ENCODE data around the gene NTRK3. TPM values are rescaled to one million over a fixed set of nuclear protein-coding genes. Genes with fewer than 3 reads are reported as not detected.

NTRK3 gene
- total RNA-seq, 4 donors from 2014 or later: 0.94 to 3.2 (median 1.8) TPM

- Histone ChIP-seq H3K27me3 (no peaks in the 10 kb centered on the region), H3K27ac (no peak overlapping the region), H3K36me3 (no peaks in the 10 kb centered on the region), H3K9me3 (no peaks in the 10 kb centered on the region), H3K4me3 (replicated peaks in 1 of 3) (no peak overlapping the region), H3K4me1 (no peaks in the 10 kb centered on the region)
- TF ChIP-seq POLR2A (IDR thresholded peaks at IDR 0.05) (no peak), CTCF (IDR thresholded peaks at IDR 0.05) (no peak)
- 34 to 56% methylated on average over 8 of the region's 8 CpGs for WGBS, 2 donors
- DNase-seq: no peak
- intact Hi-C loops (cut with DNase I): no loop called here
These were observed 43.5 kb upstream of the NTRK3 start for GRCh38 chr15:88300089-88300488.

- H3K4me1 ChIP-seq: no peaks in the 10 kb centered on the region
- TF ChIP-seq POLR2A (IDR thresholded peaks at IDR 0.05) (no peak), CTCF (IDR thresholded peaks at IDR 0.05) (no peak)
- DNase-seq: no peak
- intact Hi-C loops (cut with DNase I): no loop called here
- H3K9me3 ChIP-seq: no peaks in the 10 kb centered on the region
- H3K27ac ChIP-seq: no peak overlapping the region
- no peaks in the 10 kb centered on the region for H3K36me3 ChIP-seq
- 31 to 35% methylated on average over 4 of the region's 4 CpGs for WGBS, 2 donors
- no peak overlapping the region for H3K4me3 ChIP-seq (replicated peaks in 1 of 3)
- H3K27me3 ChIP-seq: no peaks in the 10 kb centered on the region
These were observed 43.0 kb upstream of the NTRK3 start for GRCh38 chr15:88299497-88299896.

GRCh38 chr15:88288661-88289060, 32.1 kb upstream of the NTRK3 start:
- DNase-seq: no peak
- intact Hi-C loops (cut with DNase I): no loop called here
- Histone ChIP-seq H3K4me1 (no peaks in the 10 kb centered on the region), H3K36me3 (no peaks in the 10 kb centered on the region), H3K4me3 (replicated peaks in 1 of 3) (no peak overlapping the region), H3K27ac (no peak overlapping the region), H3K9me3 (no peaks in the 10 kb centered on the region), H3K27me3 (no peaks in the 10 kb centered on the region)
- 40 to 48% methylated on average over 4 of the region's 4 CpGs for WGBS, 2 donors
- TF ChIP-seq CTCF (IDR thresholded peaks at IDR 0.05) (no peak), POLR2A (IDR thresholded peaks at IDR 0.05) (no peak)

GRCh38 chr15:88288206-88288605, 31.7 kb upstream of the NTRK3 start:
- 91 to 92% methylated on average over 10 of the region's 10 CpGs for WGBS, 2 donors
- TF ChIP-seq POLR2A (IDR thresholded peaks at IDR 0.05) (no peak), CTCF (IDR thresholded peaks at IDR 0.05) (no peak)
- no peak overlapping the region for H3K4me3 ChIP-seq (replicated peaks in 1 of 3)
- no peaks in the 10 kb centered on the region for H3K4me1 ChIP-seq
- H3K9me3 ChIP-seq: no peaks in the 10 kb centered on the region
- intact Hi-C loops (cut with DNase I): no loop called here
- H3K36me3 ChIP-seq: no peaks in the 10 kb centered on the region
- H3K27ac ChIP-seq: no peak overlapping the region
- H3K27me3 ChIP-seq: no peaks in the 10 kb centered on the region
- DNase-seq: no peak

GRCh38 chr15:88284318-88284998, 27.9 kb upstream of the NTRK3 start:
- 13 to 15% methylated on average over 10 to 15 of the region's 15 CpGs for WGBS, 2 donors
- no peaks in the 10 kb centered on the region for H3K27me3 ChIP-seq
- intact Hi-C loops (cut with DNase I): no loop called here
- TF ChIP-seq CTCF (IDR thresholded peaks at IDR 0.05) (no peak), POLR2A (IDR thresholded peaks at IDR 0.05) (no peak)
- no peak overlapping the region for H3K4me3 ChIP-seq (replicated peaks in 1 of 3)
- no peaks in the 10 kb centered on the region for H3K9me3 ChIP-seq
- no peak overlapping the region for H3K27ac ChIP-seq
- no peaks in the 10 kb centered on the region for H3K36me3 ChIP-seq
- H3K4me1 ChIP-seq: no peaks in the 10 kb centered on the region
- DNase-seq: no peak

Measured in thyroid gland (tissue), 4 donors.